ENCODE results near the gene GALNT10. TPM values are rescaled to one million over a fixed set of nuclear protein-coding genes. Genes with fewer than 3 reads are reported as not detected.

The GALNT10 gene
- total RNA-seq, 4 donors from 2014 or later, result 5.6 to 22.9 (median 14.4) TPM

DNA sequence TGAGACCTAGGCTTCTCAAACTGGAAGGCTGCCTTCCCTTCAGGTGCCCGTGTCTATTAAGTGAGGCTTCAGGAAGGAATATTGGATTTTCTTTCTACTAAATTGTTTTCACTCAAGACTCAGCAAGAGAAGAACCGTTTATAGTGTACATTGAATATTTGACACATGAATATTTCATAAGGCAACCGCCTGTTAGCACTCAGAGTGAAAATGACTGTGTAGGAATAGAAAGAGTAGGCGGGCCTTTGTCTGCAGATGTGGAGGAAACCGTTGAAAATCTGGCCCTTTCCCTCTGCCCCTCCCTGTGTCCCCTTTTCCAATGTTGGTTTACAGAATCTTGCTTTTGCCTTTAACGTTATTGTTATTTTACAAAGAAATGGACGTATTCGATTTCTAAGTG lies 261.4 kb downstream of the GALNT10 start:
- Histone ChIP-seq H3K36me3 (no peaks in the 10 kb centered on the region), H3K4me3 (no peak overlapping the region), H3K9me3 (no peaks in the 10 kb centered on the region), H3K4me1 (peaks cover 3 to 5% of the 10 kb centered on the region in 2 donors), H3K27ac (no peak overlapping the region), H3K27me3 (no peaks in the 10 kb centered on the region)
- no peak for DNase-seq
- intact Hi-C loops (cut with DNase I; ENCODE audit: low total_unique reads), result no loop called here
- TF ChIP-seq POLR2A (IDR thresholded peaks at IDR 0.05), result no peak
- TF ChIP-seq, protein P1, sequence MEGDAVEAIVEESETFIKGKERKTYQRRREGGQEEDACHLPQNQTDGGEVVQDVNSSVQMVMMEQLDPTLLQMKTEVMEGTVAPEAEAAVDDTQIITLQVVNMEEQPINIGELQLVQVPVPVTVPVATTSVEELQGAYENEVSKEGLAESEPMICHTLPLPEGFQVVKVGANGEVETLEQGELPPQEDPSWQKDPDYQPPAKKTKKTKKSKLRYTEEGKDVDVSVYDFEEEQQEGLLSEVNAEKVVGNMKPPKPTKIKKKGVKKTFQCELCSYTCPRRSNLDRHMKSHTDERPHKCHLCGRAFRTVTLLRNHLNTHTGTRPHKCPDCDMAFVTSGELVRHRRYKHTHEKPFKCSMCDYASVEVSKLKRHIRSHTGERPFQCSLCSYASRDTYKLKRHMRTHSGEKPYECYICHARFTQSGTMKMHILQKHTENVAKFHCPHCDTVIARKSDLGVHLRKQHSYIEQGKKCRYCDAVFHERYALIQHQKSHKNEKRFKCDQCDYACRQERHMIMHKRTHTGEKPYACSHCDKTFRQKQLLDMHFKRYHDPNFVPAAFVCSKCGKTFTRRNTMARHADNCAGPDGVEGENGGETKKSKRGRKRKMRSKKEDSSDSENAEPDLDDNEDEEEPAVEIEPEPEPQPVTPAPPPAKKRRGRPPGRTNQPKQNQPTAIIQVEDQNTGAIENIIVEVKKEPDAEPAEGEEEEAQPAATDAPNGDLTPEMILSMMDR (IDR thresholded peaks at IDR 0.05), result no peak

- TF ChIP-seq, protein P1 (IDR thresholded peaks at IDR 0.05), result no peak
- TF ChIP-seq POLR2A (IDR thresholded peaks at IDR 0.05), result no peak
- no peaks in the 10 kb centered on the region for H3K9me3 ChIP-seq
- H3K36me3 ChIP-seq, result no peaks in the 10 kb centered on the region
- DNase-seq, result no peak
- no peak overlapping the region for H3K4me3 ChIP-seq
- intact Hi-C loops (cut with DNase I; ENCODE audit: low total_unique reads), result no loop called here
- H3K27ac ChIP-seq, result no peak overlapping the region
- H3K4me1 ChIP-seq, result no peaks in the 10 kb centered on the region
- H3K27me3 ChIP-seq, result no peaks in the 10 kb centered on the region
Observed at GRCh38 chr5:154455585-154455984, 265.1 kb downstream of the GALNT10 start.

DNA sequence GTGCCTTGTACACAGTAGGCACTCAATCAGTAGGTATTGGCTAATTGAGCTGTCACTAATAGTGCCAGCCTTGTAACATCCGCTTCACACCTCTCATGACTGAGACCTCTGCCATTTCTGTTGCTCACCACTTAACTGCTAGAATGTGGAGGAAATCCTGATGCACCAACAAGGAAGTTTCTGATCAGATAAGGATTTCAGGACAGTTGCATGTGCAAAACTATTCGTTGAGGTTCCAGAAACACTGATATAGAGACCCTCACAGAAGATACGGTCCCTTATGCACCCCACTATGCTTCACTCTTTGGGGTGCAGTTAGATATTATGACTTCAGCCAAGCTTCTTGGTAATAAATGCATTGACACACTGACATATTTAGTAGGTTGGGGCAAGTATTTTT lies 266.0 kb downstream of the GALNT10 start:
- Histone ChIP-seq H3K9me3 (no peaks in the 10 kb centered on the region), H3K27me3 (no peaks in the 10 kb centered on the region), H3K4me3 (no peak overlapping the region), H3K36me3 (no peaks in the 10 kb centered on the region), H3K4me1 (no peaks in the 10 kb centered on the region), H3K27ac (no peak overlapping the region)
- intact Hi-C loops (cut with DNase I; ENCODE audit: low total_unique reads), result no loop called here
- TF ChIP-seq POLR2A (IDR thresholded peaks at IDR 0.05), result no peak
- TF ChIP-seq, protein P1 (IDR thresholded peaks at IDR 0.05), result no peak
- no peak for DNase-seq

DNA sequence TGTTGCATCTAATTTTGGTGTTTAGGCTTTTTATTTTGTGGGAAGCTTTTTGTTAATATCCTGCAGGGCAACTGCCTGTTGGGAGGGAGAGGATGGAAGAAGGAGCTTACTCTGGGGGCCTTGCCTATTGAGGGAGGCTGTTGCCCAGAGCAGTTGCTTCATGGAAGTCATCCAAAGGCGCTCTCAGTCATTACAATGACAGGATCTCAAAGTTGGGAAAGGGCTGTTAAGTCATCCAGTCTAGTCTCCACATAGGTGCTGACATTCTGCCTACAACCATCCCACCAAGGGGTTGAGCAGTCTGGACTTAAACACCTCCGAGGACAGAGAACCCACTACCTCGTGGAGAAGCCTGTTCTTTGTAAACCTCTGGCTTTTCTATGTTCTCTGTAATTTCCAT lies 268.5 kb downstream of the GALNT10 start:
- intact Hi-C loops (cut with DNase I; ENCODE audit: low total_unique reads), result no loop called here
- no peak for TF ChIP-seq POLR2A (IDR thresholded peaks at IDR 0.05)
- TF ChIP-seq, protein P1 (IDR thresholded peaks at IDR 0.05), result no peak
- H3K4me1 ChIP-seq, result no peaks in the 10 kb centered on the region
- no peak overlapping the region for H3K4me3 ChIP-seq
- H3K9me3 ChIP-seq, result no peaks in the 10 kb centered on the region
- H3K36me3 ChIP-seq, result no peaks in the 10 kb centered on the region
- no peaks in the 10 kb centered on the region for H3K27me3 ChIP-seq
- H3K27ac ChIP-seq, result no peak overlapping the region
- no peak for DNase-seq

- no peak overlapping the region for H3K27ac ChIP-seq
- H3K4me3 ChIP-seq, result no peak overlapping the region
- no peaks in the 10 kb centered on the region for H3K27me3 ChIP-seq
- intact Hi-C loops (cut with DNase I; ENCODE audit: low total_unique reads), result no loop called here
- H3K4me1 ChIP-seq, result no peaks in the 10 kb centered on the region
- H3K9me3 ChIP-seq, result no peaks in the 10 kb centered on the region
- no peaks in the 10 kb centered on the region for H3K36me3 ChIP-seq
- DNase-seq, result no peak
- TF ChIP-seq POLR2A (IDR thresholded peaks at IDR 0.05), result no peak
- TF ChIP-seq, protein P1 (IDR thresholded peaks at IDR 0.05), result no peak
Observed at GRCh38 chr5:154460172-154460571, 269.6 kb downstream of the GALNT10 start.

Data from uterus (tissue), 4 donors.